DOHH2 (cell line): ENCODE data around the gene SRRD.

Source experiments
- EZH2phosphoT487 ChIP-seq: fragments of 200-600 bp; sonication (generic); IDR thresholded peaks from 2 replicates; pipeline ENCODE4 v1.6.1; 2017; ENCODE audit warnings: borderline replicate concordance, mild to moderate bottlenecking, antibody characterized with exemption, low read length, moderate library complexity, mixed read lengths
- TF ChIP-seq, protein P1 (sequence below): fragments of 200-600 bp; sonication (generic); IDR thresholded peaks from one replicate; pipeline ENCODE4 v1.5.1; 2014; ENCODE audit warnings: antibody characterized with exemption, mild to moderate bottlenecking, low read depth, low read length; ENCODE audit not compliant: poor library complexity, severe bottlenecking

DNA sequence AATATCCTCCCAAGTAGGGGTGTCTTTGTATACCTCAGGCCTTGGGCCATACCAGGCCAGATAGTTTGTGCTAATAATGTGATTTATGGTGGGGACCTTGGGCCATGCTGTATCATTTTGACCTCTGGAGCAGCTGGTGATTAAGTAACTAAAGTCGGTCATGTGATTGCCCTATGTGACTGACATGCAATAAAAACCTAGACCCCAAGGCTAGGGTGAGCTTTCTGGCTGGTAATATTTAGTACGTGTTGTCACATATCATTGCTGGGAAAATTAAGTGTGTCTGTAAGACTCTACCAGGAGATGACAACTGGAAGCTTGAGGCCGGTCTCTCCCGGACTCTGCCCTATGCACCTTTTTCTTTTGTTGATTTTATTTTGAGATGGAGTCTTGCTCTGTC lies 41.2 kb downstream of the SRRD start:
- TF ChIP-seq, protein P1, sequence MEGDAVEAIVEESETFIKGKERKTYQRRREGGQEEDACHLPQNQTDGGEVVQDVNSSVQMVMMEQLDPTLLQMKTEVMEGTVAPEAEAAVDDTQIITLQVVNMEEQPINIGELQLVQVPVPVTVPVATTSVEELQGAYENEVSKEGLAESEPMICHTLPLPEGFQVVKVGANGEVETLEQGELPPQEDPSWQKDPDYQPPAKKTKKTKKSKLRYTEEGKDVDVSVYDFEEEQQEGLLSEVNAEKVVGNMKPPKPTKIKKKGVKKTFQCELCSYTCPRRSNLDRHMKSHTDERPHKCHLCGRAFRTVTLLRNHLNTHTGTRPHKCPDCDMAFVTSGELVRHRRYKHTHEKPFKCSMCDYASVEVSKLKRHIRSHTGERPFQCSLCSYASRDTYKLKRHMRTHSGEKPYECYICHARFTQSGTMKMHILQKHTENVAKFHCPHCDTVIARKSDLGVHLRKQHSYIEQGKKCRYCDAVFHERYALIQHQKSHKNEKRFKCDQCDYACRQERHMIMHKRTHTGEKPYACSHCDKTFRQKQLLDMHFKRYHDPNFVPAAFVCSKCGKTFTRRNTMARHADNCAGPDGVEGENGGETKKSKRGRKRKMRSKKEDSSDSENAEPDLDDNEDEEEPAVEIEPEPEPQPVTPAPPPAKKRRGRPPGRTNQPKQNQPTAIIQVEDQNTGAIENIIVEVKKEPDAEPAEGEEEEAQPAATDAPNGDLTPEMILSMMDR = no peak
- no peak for TF ChIP-seq EZH2phosphoT487
